Measurements from ENCODE around the gene SLC12A8.

DNA sequence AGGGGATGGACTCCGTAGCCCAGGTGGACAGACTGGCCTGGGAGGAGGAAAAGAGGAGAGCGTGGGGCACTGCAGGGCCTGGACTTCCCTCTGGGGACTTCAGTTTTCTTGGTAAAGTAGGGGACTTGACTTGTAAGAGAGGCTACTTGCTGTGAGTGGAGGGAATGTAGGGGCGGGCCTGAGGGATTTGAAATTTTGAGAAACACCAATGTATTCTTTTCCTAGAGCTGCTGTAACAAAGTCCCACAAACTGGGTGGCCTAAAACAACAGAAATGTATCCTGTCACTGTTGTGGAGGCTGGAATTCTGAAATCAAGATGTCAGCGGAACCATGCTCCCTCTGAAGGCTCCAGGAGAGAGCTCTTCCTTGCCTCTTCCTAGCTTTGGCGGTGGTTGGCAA, 150.9 kb downstream of the SLC12A8 start:
- TF ChIP-seq NONO (IDR thresholded peaks at IDR 0.05; ENCODE audit: low read depth in 2 of 2, low read length in 1 of 2): no peak
- TF ChIP-seq SMAD3 (CRISPR knock-in tag; conservative IDR thresholded peaks at IDR 0.05): no peak
